Fibroblast of lung (primary cell): Measurements from ENCODE around the gene FAM187B. TPM values are rescaled to one million over a fixed set of nuclear protein-coding genes. Genes with fewer than 3 reads are reported as not detected.

ENCODE experiments used
- DNase-seq, 2 donors: peaks; one replicate each; pipeline versions ENCODE4 v3.0.0 to v3.0.0-alpha.2; 2010; ENCODE audit warnings: low read depth in 2 of 2
- H2AFZ ChIP-seq: 2 replicates; pipeline ENCODE4 v1.5.1; 2012; ENCODE audit warnings: low read length, control low read depth, inconsistent platforms
- H3K27ac ChIP-seq: 2 replicates; pipeline ENCODE4 v1.5.1; 2011; ENCODE audit warnings: low read length, control low read depth; ENCODE audit not compliant: insufficient read depth
- H3K27me3 ChIP-seq: 2 replicates; pipeline ENCODE4 v1.5.1; 2011; ENCODE audit warnings: mild to moderate bottlenecking, low read length; ENCODE audit not compliant: control insufficient read depth, insufficient read depth
- H3K36me3 ChIP-seq: 2 replicates; pipeline ENCODE4 v1.5.1; 2011; ENCODE audit warnings: low read length; ENCODE audit not compliant: control insufficient read depth, insufficient read depth
- H3K4me1 ChIP-seq: 2 replicates; pipeline ENCODE4 v1.5.1; 2011; ENCODE audit warnings: low read length; ENCODE audit not compliant: control insufficient read depth, insufficient read depth; ENCODE audit errors: extremely low read depth
- H3K4me2 ChIP-seq: 2 replicates; pipeline ENCODE4 v1.5.1; 2011; ENCODE audit warnings: low read length, control low read depth; ENCODE audit not compliant: insufficient read depth; ENCODE audit errors: extremely low read depth
- H3K4me3 ChIP-seq, 4 experiments: fragments of 200-600 bp in 1 of 4; sonication (generic) in 1 of 4; replicated peaks in 1 of 4; 2 replicates each; pipeline ENCODE4 v1.5.1; 2011 to 2016; ENCODE audit warnings: low read length in 4 of 4, low read depth in 3 of 4, mild to moderate bottlenecking in 3 of 4, control low read depth in 2 of 4, inconsistent platforms in 1 of 4, mixed read lengths in 1 of 4; ENCODE audit not compliant: insufficient read depth in 1 of 4; ENCODE audit errors: control extremely low read depth in 1 of 4
- H3K79me2 ChIP-seq: 2 replicates; pipeline ENCODE4 v1.5.1; 2012; ENCODE audit warnings: mild to moderate bottlenecking, low read length, inconsistent platforms; ENCODE audit not compliant: control insufficient read depth, insufficient read depth
- H3K9ac ChIP-seq: 2 replicates; pipeline ENCODE4 v1.5.1; 2011; ENCODE audit warnings: mild to moderate bottlenecking, low read length, control low read depth; ENCODE audit not compliant: insufficient read depth
- H3K9me3 ChIP-seq: 2 replicates; pipeline ENCODE4 v1.5.1; 2012; ENCODE audit warnings: low read depth, low read length; ENCODE audit not compliant: control insufficient read depth, insufficient read depth
- H4K20me1 ChIP-seq: 2 replicates; pipeline ENCODE4 v1.5.1; 2011; ENCODE audit warnings: low read length; ENCODE audit not compliant: control insufficient read depth, insufficient read depth; ENCODE audit errors: extremely low read depth
- CTCF ChIP-seq, 2 donors: IDR thresholded peaks in 1 of 2; conservative IDR thresholded peaks in 1 of 2; 1 replicate in 1 of 2; 2 replicates in 1 of 2; pipeline ENCODE4 v1.5.1; 2011 to 2012; ENCODE audit warnings: low read length in 2 of 2, control low read depth in 1 of 2, inconsistent platforms in 1 of 2, low read depth in 1 of 2, mild to moderate bottlenecking in 1 of 2
- EZH2 ChIP-seq: IDR thresholded peaks from 2 replicates; pipeline ENCODE4 v1.5.1; 2012; ENCODE audit warnings: low read length, control low read depth, mild to moderate bottlenecking; ENCODE audit errors: missing control alignments
- polyA plus RNA-seq, 2 donors: library from polyadenylated mRNA; depleted of rRNA in 1 of 2; stranded (reverse) in 1 of 2; unstranded in 1 of 2; fragments of >200 nt; gene quantifications; 2 replicates each; pipeline ENCODE4 v1.2.1, GENCODE V29; 2011 to 2012; ENCODE audit warnings: missing spikeins in 1 of 2
- total RNA-seq: library from RNA; depleted of rRNA; stranded (reverse); fragments of >200 nt; gene quantifications from 2 replicates; pipeline ENCODE4 v1.2.1, GENCODE V29; 2014

Gene FAM187B
- total and polyA plus RNA-seq, 2 donors (not counting 1 experiment from before 2014, with no cell fraction given), result not detected

DNA sequence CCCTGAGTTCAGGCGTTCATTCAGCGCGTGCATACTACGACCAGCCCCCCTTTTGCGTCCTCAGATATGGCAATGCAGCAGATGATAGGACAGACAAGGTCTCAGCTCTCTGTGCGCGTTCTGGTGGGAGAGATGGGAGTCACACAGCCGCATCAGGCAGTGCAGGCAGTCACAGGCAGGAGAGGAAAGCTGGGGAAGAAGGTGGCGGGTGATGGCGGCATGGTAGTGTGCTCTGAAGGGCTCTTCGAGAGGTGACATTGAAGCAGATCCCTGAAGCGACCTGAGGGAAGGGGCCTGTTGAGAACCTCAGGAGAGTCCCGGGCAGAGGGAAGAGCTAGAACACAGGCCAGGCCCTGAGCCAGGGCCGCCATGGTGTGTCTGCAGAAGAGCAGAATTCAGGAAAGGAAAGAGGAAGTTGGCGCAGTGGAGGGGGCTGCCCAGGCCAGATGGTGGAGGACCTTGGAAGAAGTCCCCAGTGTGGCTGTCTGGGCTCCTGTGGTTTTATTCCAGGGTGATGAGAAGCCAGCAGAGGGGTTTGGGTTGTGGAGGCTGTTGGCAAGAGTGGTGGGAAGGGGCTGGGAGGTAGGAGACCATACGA lies 43.7 kb upstream of the FAM187B start:
- TF ChIP-seq EZH2 (no peak), CTCF (conservative IDR thresholded peaks at IDR 0.05 in 1 of 2, IDR thresholded peaks at IDR 0.05 in 1 of 2; ENCODE audit: low read depth in 1 of 2, low read length in 2 of 2) (no peak)
- H3K4me2 ChIP-seq, result no peak overlapping the region
- no peaks in the 10 kb centered on the region for H3K27me3 ChIP-seq
- no peak for DNase-seq
- no peaks in the 10 kb centered on the region for H4K20me1 ChIP-seq
- no peak overlapping the region for H2AFZ ChIP-seq
- H3K4me3 ChIP-seq, result no peak overlapping the region
- no peaks in the 10 kb centered on the region for H3K4me1 ChIP-seq
- H3K9me3 ChIP-seq, result no peaks in the 10 kb centered on the region
- H3K9ac ChIP-seq, result no peak overlapping the region
- H3K36me3 ChIP-seq, result peaks cover 15% of the 10 kb centered on the region
- peaks cover 5% of the 10 kb centered on the region for H3K79me2 ChIP-seq
- no peak overlapping the region for H3K27ac ChIP-seq

DNA sequence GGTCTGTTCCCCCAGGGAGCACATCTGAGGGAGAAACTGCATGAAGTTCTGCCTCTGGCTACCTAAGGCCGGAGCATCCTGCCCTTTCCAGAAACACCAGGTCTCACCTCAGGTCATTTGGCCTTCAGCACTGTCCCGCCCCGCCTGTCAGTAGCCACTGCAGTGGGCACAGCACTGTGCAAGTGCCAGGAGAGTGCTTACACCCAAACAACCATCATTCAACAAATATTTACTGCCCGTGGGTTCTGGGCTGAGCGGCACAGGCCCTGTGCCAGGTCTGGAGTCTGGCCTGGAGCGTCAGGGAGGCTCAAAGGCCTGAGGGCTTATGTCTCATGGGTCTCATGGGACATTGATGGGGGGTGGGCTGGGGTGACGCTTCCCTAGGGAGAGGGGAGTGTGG lies 43.0 kb upstream of the FAM187B start:
- Histone ChIP-seq H3K9me3 (no peaks in the 10 kb centered on the region), H3K27me3 (no peaks in the 10 kb centered on the region), H2AFZ (no peak overlapping the region), H4K20me1 (no peaks in the 10 kb centered on the region), H3K27ac (no peak overlapping the region), H3K4me2 (no peak overlapping the region), H3K4me1 (peaks cover under 1% of the 10 kb centered on the region), H3K79me2 (peaks cover 11% of the 10 kb centered on the region), H3K9ac (no peak overlapping the region), H3K4me3 (no peak overlapping the region), H3K36me3 (peaks cover 13% of the 10 kb centered on the region)
- DNase-seq, result no peak
- TF ChIP-seq CTCF (conservative IDR thresholded peaks at IDR 0.05 in 1 of 2, IDR thresholded peaks at IDR 0.05 in 1 of 2; ENCODE audit: low read depth in 1 of 2, low read length in 2 of 2) (no peak), EZH2 (no peak)

GRCh38 chr19:35270381-35270811 lies 41.9 kb upstream of the FAM187B start:
- Histone ChIP-seq H3K36me3 (peaks cover 15% of the 10 kb centered on the region), H3K9ac (no peak overlapping the region), H2AFZ (no peak overlapping the region), H4K20me1 (no peaks in the 10 kb centered on the region), H3K4me1 (peaks cover 2% of the 10 kb centered on the region), H3K4me2 (no peak overlapping the region), H3K79me2 (peaks cover 12% of the 10 kb centered on the region), H3K9me3 (no peaks in the 10 kb centered on the region), H3K27me3 (no peaks in the 10 kb centered on the region), H3K4me3 (no peak overlapping the region), H3K27ac (no peak overlapping the region)
- TF ChIP-seq EZH2 (no peak), CTCF (conservative IDR thresholded peaks at IDR 0.05 in 1 of 2, IDR thresholded peaks at IDR 0.05 in 1 of 2; ENCODE audit: low read depth in 1 of 2, low read length in 2 of 2) (no peak)
- DNase-seq, result no peak
